NCI-H1436 treated with DMSO at 0.1 percent for 48 hours (cell line): ENCODE results near the gene DPP7.

Experiments used
- DNase-seq: peaks from one replicate; lab custom pipeline; 2025; lab: John Stamatoyannopoulos, UW

Gene DPP7

GRCh38 chr9:137110911-137111787 lies 3.4 kb downstream of the DPP7 start:
- no peak for DNase-seq

DNA sequence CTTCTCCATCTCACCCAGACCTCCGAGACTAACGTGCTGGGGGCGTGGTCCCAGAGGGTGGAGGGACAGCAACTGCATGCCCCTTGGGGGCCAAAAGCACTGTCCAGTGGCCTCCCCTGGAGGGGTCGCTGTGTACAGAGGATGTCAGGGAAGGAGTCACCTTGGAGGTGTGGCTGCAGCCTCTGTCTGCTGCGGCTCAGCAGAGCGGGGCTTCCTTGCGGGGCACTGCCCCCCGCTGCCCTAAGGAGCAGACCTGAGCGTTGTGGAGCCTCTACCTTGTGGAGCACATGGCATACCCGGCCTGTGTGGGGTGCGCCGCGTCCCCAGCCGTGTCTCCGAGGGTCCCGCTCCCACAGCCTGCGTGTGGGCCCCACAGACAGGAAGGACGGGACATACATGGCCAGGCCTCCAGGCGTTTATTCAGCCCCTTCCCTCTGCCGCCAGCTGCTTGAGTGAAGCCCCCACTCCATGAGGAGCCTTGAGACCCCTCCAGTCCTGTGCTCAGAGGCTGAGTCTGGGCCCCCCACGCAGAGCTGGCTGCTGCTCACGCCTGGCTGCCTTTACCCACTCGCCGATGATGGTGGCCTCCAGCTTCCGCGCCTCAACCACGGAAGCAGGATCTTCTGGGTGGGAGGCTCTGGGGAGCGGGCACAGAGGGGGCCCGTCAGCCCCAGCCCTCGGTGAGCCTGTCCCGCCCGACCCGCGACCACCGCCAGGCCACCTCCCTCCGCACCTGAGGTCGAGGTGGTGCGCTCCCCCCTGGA lies 4.2 kb downstream of the DPP7 start:
- no peak for DNase-seq

DNA sequence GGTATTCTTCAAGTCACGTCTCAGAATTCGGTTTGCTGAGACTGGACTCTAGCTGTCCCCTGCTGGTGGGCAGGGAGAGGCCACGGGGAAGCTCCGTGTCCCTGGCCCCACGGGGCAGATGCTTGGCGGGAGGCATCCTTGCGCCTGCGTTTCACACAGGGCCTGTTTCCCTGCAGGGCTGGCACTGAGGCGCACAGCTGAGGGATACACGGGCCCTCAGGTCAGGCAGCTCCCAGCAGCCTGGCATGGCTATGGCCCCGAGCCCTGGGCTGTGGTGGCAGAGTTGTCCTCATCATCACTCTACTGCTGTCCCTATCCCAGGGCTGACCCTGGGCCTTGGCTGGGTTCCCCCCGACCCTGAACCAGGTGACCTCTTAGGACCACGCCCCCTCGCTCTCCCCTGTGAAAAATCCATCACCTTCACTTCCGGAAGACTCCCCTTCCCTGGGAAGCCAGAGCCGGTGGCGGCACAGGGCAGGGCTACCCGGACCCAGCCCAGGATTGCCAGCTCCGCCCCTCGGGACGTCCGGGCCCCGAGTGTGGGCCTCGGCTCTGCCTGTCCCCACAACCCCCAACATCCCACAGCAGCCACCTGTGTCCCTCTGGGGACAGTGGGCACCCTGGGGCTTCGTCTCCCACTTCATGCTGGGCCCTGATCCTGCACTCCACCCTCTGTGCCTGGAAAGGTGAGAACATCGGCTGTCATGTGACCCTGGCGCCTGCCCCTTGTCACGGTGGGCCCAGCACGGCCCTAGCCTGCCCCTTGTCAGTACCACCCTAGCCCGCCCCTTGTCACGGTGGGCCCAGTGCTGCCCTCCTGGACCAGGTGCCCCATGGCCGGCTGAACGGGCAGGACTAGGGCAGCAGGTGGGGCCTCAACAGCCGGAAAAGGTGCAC lies 5.0 kb downstream of the DPP7 start:
- DNase-seq, result no peak

DNA sequence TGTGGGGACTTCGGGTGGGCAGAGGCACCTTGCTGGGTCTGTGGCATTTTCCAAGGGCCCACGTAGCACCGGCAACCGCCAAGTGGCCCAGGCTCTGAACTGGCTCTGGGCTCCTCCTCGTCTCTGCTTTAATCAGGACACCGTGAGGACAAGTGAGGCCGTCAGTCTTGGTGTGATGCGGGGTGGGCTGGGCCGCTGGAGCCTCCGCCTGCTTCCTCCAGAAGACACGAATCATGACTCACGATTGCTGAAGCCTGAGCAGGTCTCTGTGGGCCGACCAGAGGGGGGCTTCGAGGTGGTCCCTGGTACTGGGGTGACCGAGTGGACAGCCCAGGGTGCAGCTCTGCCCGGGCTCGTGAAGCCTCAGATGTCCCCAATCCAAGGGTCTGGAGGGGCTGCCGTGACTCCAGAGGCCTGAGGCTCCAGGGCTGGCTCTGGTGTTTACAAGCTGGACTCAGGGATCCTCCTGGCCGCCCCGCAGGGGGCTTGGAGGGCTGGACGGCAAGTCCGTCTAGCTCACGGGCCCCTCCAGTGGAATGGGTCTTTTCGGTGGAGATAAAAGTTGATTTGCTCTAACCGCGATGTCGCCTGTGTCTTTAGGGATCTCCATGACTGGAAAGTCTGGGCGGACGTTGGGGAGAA lies 5.8 kb downstream of the DPP7 start:
- no peak for DNase-seq

DNA sequence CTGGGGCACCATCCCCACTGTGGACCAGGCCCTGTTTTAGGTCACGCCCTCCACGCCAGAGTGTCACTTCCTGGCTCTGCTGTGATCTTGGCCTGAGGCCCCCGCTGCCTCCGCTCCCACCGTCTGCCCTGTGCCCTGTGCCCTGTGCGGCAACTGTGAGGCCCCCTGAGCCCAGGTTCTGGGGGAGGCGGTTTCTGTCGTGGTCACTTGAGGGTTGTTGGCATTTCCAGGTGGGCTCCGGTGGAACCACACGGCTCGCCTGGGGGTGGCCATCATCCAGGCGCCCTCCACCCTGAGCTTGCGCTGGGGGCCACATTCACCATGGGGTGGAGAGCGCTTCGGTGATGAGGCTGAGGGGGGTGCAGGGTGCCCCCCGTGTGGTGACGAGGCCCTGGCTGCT lies 6.6 kb downstream of the DPP7 start:
- DNase-seq, result no peak

DNA sequence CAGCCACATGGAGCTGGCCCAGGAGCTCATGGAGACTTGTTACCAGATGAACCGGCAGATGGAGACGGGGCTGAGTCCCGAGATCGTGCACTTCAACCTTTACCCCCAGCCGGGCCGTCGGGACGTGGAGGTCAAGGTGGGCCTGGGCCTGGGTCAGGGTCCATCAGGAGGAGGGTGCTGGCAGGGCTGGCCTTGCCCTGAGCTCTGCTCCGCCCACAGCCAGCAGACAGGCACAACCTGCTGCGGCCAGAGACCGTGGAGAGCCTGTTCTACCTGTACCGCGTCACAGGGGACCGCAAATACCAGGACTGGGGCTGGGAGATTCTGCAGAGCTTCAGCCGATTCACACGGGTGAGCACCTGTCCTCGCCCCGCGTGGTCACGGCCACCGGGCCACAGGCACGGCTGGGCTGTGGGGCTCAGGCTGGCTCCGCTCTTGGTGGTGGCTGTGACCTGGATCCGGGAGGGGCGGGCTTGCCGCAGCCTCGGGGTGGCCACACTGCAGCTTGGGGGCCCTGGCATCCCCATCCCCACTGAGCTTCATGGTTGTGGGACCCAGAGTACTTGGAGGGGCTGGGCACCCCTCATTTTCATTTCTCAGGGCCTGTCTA lies 7.1 kb downstream of the DPP7 start:
- no peak for DNase-seq

GRCh38 chr9:137106662-137107250 lies 7.8 kb downstream of the DPP7 start:
- DNase-seq, result no peak

GRCh38 chr9:137105814-137106661 lies 8.5 kb downstream of the DPP7 start:
- DNase-seq, result no peak

DNA sequence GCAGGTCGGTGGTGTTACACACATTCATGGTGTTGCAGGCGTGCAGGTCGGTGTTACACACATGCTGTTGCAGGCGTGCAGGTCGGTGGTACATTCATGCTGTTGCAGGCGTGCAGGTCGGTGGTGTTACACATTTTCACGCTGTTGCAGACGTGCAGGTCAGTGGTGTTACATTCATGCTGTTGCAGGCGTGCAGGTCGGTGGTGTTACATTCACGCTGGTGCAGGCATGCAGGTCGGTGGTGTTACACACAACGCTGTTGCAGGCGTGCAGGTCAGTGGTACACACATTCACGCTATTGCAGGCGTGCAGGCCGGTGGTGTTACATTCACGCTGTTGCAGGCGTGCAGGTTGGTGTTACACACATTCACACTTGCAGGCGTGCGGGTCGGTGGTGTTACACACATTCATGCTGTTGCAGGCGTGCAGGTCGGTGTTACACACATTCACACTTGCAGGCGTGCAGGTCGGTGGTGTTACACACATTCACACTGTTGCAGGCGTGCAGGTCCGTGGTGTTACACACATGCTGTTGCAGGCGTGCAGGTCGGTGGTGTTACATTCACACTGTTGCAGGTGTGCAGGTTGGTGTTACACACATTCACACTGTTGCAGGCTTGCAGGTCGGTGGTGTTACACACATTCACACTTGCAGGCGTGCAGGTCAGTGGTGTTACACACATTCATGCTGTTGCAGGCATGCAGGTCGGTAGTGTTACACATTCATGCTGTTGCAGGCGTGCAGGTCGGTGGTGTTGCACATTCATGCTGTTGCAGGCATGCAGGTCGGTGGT lies 11.1 kb downstream of the DPP7 start:
- no peak for DNase-seq

- DNase-seq, result no peak
These were observed 15.3 kb downstream of the DPP7 start for GRCh38 chr9:137099231-137099630.

DNA sequence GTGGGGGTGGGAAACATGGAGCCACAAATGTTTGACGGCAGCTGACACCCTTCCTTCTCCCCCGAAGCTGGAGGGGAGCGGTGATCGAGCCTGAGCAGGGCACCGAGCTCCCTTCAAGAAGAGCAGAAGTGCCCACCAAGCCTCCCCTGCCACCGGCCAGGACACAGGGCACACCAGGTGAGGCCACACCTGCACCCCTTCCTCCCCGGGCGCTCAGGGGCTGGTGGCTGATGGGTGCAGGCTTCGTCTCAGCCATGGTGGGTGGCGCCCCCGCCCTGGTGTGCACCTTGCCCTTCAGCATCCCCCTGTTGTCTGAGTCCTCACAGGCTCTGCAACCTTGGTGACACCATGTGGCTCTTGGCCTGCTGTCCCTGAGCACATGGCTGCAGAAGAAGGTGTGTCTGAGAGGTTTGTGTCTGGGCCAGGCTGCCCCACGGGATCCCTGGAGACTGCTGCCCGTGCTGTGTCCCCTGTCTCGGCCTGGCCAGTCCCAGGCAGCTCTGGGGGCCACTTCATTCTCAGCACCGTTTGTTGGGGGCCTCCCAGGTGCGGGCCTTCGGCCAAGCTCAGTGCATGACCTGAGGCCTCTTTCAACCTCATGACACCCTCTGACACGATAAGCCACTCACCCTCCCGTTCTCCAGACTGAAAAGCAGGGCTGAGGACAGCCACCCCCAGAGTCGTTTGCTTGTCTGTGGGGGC lies 16.6 kb downstream of the DPP7 start:
- no peak for DNase-seq

- DNase-seq, result no peak
These were observed 17.6 kb downstream of the DPP7 start for GRCh38 chr9:137096785-137097546.

DNA sequence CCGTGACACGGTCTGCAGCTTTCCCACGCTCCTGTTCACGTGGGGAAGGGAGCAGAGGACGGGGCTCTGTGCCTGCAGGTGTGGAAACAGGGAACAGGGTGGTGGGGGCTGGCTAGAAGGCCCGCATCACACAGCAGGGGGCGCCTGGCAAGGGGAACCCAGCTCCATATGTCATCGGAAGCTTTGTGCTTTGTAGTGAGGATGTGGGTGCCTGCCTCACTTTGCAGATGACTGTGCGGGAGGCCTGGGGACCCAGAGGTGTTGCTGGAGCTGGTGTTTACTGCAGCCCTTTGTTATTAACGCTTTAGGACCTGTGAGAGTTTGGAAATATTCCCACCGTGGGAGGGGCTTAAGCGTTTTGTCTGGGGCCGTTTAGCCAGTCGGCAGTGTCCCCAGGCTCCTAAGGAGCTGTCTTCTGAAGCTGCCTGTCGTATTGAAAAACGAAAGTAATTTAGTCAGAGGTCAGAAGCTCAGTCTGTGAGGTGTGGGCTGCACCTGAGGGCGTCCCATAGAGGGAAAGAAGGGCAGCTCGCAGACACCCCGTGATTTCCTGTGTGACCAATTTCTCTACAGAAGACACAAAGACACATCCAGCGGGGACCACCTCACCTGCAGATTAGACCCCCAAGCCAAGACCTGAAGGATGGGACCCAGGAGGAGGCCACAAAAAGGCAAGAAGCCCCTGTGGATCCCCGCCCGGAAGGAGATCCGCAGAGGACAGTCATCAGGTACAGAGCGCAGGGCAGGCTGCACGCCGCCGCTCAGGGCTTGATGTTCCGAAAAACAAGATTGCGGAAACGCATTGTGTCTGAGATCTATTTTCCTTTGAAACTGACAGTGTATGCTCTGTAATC lies 18.6 kb downstream of the DPP7 start:
- DNase-seq, result no peak

GRCh38 chr9:137089232-137089947 lies 25.1 kb downstream of the DPP7 start:
- no peak for DNase-seq

GRCh38 chr9:137088121-137088520 lies 26.4 kb downstream of the DPP7 start:
- DNase-seq, result no peak

DNA sequence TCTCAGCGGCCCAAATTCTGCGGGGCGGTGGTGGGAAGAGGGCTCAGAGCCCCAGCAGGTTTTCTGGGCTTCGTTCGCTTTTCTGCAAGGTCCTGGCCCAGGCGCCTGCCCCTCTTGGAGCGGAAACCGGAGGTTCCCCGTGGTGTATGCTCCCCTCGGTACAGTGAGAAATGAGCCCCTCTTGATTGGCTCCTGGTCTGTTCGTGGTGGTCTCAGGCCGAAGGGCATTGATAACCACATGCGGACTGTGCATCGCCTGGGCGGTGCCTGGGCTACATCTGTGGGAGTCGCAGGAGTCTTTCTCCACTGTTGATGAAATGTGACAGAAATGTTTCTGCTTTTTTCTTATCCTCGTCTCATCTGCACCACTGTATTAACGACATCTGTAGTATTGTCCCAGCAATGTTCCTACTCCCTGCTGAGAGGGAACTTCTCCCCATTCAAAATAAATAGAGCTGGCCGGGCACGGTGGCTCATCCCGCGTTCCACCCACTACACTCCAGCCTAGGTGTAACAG lies 27.1 kb downstream of the DPP7 start:
- DNase-seq, result no peak
